Fibroblast of the aortic adventitia (primary cell): Measurements from ENCODE around the gene TMTC1. TPM values are rescaled to one million over a fixed set of nuclear protein-coding genes. Genes with fewer than 3 reads are reported as not detected.

Experiments used
- DNase-seq: peaks from one replicate; pipeline ENCODE4 v3.0.0-alpha.2; 2010; ENCODE audit warnings: low read depth
- H3K4me3 ChIP-seq: 2 replicates; pipeline ENCODE4 v1.5.1; 2011; ENCODE audit warnings: low read depth, mild to moderate bottlenecking, control low read depth, low read length, moderate library complexity
- total RNA-seq: library from RNA; depleted of rRNA; stranded (reverse); fragments of >200 nt; gene quantifications from 2 replicates; pipeline ENCODE4 v1.2.3, GENCODE V29; 2012; ENCODE audit warnings: low replicate concordance
- TF ChIP-seq, protein P1 (sequence below): IDR thresholded peaks from 2 replicates; pipeline ENCODE4 v1.5.1; 2011; ENCODE audit warnings: mild to moderate bottlenecking, low read length, control low read depth, inconsistent platforms; ENCODE audit not compliant: insufficient read depth

Gene TMTC1
- total RNA-seq, 1 donor, result 54.9 TPM

GRCh38 chr12:29463198-29463597, 320.5 kb downstream of the TMTC1 start:
- H3K4me3 ChIP-seq, result no peak overlapping the region
- TF ChIP-seq, protein P1, sequence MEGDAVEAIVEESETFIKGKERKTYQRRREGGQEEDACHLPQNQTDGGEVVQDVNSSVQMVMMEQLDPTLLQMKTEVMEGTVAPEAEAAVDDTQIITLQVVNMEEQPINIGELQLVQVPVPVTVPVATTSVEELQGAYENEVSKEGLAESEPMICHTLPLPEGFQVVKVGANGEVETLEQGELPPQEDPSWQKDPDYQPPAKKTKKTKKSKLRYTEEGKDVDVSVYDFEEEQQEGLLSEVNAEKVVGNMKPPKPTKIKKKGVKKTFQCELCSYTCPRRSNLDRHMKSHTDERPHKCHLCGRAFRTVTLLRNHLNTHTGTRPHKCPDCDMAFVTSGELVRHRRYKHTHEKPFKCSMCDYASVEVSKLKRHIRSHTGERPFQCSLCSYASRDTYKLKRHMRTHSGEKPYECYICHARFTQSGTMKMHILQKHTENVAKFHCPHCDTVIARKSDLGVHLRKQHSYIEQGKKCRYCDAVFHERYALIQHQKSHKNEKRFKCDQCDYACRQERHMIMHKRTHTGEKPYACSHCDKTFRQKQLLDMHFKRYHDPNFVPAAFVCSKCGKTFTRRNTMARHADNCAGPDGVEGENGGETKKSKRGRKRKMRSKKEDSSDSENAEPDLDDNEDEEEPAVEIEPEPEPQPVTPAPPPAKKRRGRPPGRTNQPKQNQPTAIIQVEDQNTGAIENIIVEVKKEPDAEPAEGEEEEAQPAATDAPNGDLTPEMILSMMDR, result no peak
- no peak for DNase-seq

DNA sequence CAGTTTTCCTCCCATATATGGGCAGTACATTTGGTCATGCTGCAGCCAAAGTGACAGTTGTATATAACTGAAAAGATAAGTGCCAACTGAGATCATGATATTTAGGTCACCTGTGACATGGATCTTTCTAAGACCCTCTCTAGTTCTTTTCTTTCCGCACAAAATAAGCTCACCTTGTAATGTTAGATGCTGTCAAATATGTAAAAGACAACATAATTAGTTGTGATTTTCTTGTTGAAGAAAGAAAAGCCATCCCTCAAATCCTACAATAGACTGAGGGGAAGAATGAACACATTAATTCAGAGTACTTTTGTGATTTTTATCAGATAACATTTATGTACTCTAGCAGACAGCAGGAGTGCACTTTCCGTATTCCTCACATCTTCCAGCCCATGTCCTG, 323.7 kb downstream of the TMTC1 start:
- no peak for DNase-seq

GRCh38 chr12:29455087-29455486, 328.7 kb downstream of the TMTC1 start:
- DNase-seq, result no peak
- H3K4me3 ChIP-seq, result no peak overlapping the region
- TF ChIP-seq, protein P1, result no peak

More for the DNA sequence above, 323.7 kb downstream of the TMTC1 start:
- TF ChIP-seq, protein P1, result no peak
- H3K4me3 ChIP-seq, result no peak overlapping the region

DNA sequence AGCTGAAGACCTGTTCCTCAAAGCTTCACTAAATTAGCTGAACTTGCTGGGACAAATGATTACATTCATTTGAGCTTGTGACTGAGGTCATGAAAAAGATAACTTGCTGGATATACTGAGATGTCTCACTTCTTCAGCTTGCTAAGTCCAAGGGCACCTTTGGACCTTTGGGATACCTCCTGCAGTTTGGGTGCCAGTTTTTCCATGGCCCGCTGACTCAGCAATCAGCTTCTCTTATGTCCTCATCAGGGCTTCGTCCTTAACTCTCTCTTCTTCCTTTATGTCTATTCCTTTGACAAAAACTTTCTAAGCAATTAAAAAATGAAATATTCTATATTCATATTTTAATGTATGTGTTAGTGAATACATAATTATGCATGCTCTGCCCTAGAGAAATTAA, 331.9 kb downstream of the TMTC1 start:
- no peak for DNase-seq
- TF ChIP-seq, protein P1, result no peak

More for the DNA sequence above, 331.9 kb downstream of the TMTC1 start:
- H3K4me3 ChIP-seq, result no peak overlapping the region
